DND-41 (cell line): ENCODE data around the gene METTL6.
A peak's percentile ranks its signal among the peaks of the same experiment; 100 is the strongest.
"Not testable (repeated sequence)": the region's sequence is repeated elsewhere in the genome, so short reads cannot be mapped to it uniquely, and the experiment has no call there.

Experiments
- ATAC-seq: fragments of 200-7000 bp; cut with Tn5 transposase; 3 replicates; pipeline ENCODE4 v1.9.1; 2021; ENCODE audit warnings: low read depth; ENCODE audit not compliant: insufficient read depth
- DNase-seq: peaks from one replicate; pipeline ENCODE4 v3.0.0-alpha.2; 2020
- H2AFZ ChIP-seq: 2 replicates; pipeline ENCODE4 v1.6.0; 2012; ENCODE audit warnings: low read depth, low read length
- H3K27ac ChIP-seq: 2 replicates; pipeline ENCODE4 v1.5.1; 2012; ENCODE audit warnings: low read length, inconsistent platforms
- H3K27me3 ChIP-seq: fragments of 200-600 bp; sonication (generic); 2 replicates; pipeline ENCODE4 v1.6.0; 2012; ENCODE audit warnings: low read length, mild to moderate bottlenecking, inconsistent platforms; ENCODE audit not compliant: insufficient read depth, poor library complexity
- H3K36me3 ChIP-seq: 2 replicates; pipeline ENCODE4 v1.5.1; 2012; ENCODE audit warnings: low read length, inconsistent platforms; ENCODE audit not compliant: insufficient read depth
- H3K4me1 ChIP-seq: 2 replicates; pipeline ENCODE4 v1.5.1; 2012; ENCODE audit warnings: mild to moderate bottlenecking, low read length; ENCODE audit not compliant: insufficient read depth
- H3K4me2 ChIP-seq: 2 replicates; pipeline ENCODE4 v1.6.0; 2012; ENCODE audit warnings: mild to moderate bottlenecking, moderate library complexity, low read length, inconsistent platforms; ENCODE audit not compliant: insufficient read depth
- H3K4me3 ChIP-seq, 2 experiments: fragments of 200-600 bp in 1 of 2; shearing (Covaris generic) in 1 of 2; 2 replicates each; pipeline ENCODE4 v1.5.1; 2012 to 2016; ENCODE audit warnings: inconsistent platforms in 2 of 2, low read length in 2 of 2, mild to moderate bottlenecking in 2 of 2, low read depth in 1 of 2, moderate library complexity in 1 of 2
- H3K79me2 ChIP-seq: 2 replicates; pipeline ENCODE4 v1.6.0; 2012; ENCODE audit warnings: low read length, inconsistent platforms; ENCODE audit not compliant: insufficient read depth
- H3K9ac ChIP-seq: 2 replicates; pipeline ENCODE4 v1.6.0; 2012; ENCODE audit warnings: low read depth, mild to moderate bottlenecking, inconsistent platforms, low read length, moderate library complexity
- H3K9me3 ChIP-seq: 2 replicates; pipeline ENCODE4 v1.5.1; 2012; ENCODE audit warnings: low read length, moderate library complexity, mild to moderate bottlenecking, inconsistent platforms; ENCODE audit not compliant: insufficient read depth, severe bottlenecking
- H4K20me1 ChIP-seq: 2 replicates; pipeline ENCODE4 v1.6.0; 2012; ENCODE audit warnings: low read length; ENCODE audit not compliant: insufficient read depth
- CTCF ChIP-seq: IDR thresholded peaks from 2 replicates; pipeline ENCODE4 v1.5.1; 2012; ENCODE audit warnings: borderline replicate concordance, low read length, moderate library complexity, mild to moderate bottlenecking; ENCODE audit not compliant: poor library complexity, severe bottlenecking; ENCODE audit errors: extremely low read depth
- EZH2 ChIP-seq: IDR thresholded peaks from 3 replicates; pipeline ENCODE4 v1.6.1; 2012; ENCODE audit warnings: borderline replicate concordance, low read depth, mild to moderate bottlenecking, moderate library complexity, low read length, inconsistent platforms; ENCODE audit not compliant: severe bottlenecking

The METTL6 gene

DNA sequence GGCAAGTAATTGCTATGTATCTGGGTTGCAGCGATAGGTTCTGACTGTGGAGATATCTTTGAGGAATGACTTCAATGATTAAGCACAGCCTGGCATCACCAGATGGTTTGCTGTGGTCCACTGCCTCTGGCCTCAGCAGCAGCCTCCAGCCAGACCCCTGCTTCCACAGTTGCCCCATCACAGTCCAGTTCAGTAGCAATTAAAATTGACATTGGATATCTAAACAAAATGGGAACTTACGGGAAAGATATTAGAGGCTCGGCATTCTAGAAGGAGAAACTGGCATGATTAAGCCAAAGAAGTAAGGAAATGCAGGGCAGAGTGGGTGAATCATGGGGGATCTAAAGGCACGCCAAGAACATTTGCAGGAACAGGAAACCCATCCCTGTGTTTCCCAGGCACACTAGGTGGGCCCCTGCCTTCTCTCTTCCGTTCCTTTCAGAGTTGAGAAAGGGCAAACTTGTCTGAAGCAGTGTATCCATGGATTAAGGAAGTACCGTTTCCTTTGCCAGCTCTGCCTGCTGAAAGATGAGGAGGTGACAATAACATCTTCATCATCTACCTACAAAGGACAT, 58.7 kb downstream of the METTL6 start:
- H3K4me2 ChIP-seq: no peak overlapping the region
- H3K4me1 ChIP-seq: no peaks in the 10 kb centered on the region
- H3K9ac ChIP-seq: no peak overlapping the region
- no peaks in the 10 kb centered on the region for H3K27me3 ChIP-seq
- H3K27ac ChIP-seq: no peak overlapping the region
- no peak overlapping the region for H2AFZ ChIP-seq
- TF ChIP-seq EZH2 (no peak), CTCF (no peak)
- ATAC-seq (no peak), DNase-seq (no peak)
- no peaks in the 10 kb centered on the region for H3K79me2 ChIP-seq
- no peaks in the 10 kb centered on the region for H3K36me3 ChIP-seq
- H3K4me3 ChIP-seq: no peak overlapping the region
- no peaks in the 10 kb centered on the region for H4K20me1 ChIP-seq
- peaks cover 2% of the 10 kb centered on the region for H3K9me3 ChIP-seq

GRCh38 chr3:15367059-15367458, 60.3 kb downstream of the METTL6 start:
- no peaks in the 10 kb centered on the region for H3K4me1 ChIP-seq
- no peak for TF ChIP-seq CTCF
- no peak for TF ChIP-seq EZH2
- no peaks in the 10 kb centered on the region for H3K36me3 ChIP-seq
- DNase-seq (no peak), ATAC-seq (no peak)
- H3K79me2 ChIP-seq: no peaks in the 10 kb centered on the region
- H4K20me1 ChIP-seq: no peaks in the 10 kb centered on the region
- no peak overlapping the region for H3K4me3 ChIP-seq
- H3K27me3 ChIP-seq: no peaks in the 10 kb centered on the region
- no peak overlapping the region for H3K27ac ChIP-seq
- no peak overlapping the region for H2AFZ ChIP-seq
- H3K4me2 ChIP-seq: no peak overlapping the region
- H3K9ac ChIP-seq: no peak overlapping the region
- H3K9me3 ChIP-seq: peaks cover 2% of the 10 kb centered on the region

GRCh38 chr3:15364078-15364477, 63.3 kb downstream of the METTL6 start:
- H3K9ac ChIP-seq, H3K36me3 ChIP-seq, H2AFZ ChIP-seq, H3K4me1 ChIP-seq, H3K79me2 ChIP-seq, H3K27ac ChIP-seq, H4K20me1 ChIP-seq, H3K27me3 ChIP-seq, H3K9me3 ChIP-seq, DNase-seq, ATAC-seq, H3K4me2 ChIP-seq, H3K4me3 ChIP-seq: not testable (repeated sequence)

GRCh38 chr3:15361494-15362214, 65.7 kb downstream of the METTL6 start:
- H3K9ac ChIP-seq: no peak overlapping the region
- H3K9me3 ChIP-seq: peaks cover 2% of the 10 kb centered on the region
- H3K36me3 ChIP-seq: no peaks in the 10 kb centered on the region
- no peak overlapping the region for H3K27ac ChIP-seq
- TF ChIP-seq EZH2: no peak
- TF ChIP-seq CTCF: no peak
- no peaks in the 10 kb centered on the region for H3K79me2 ChIP-seq
- no peaks in the 10 kb centered on the region for H4K20me1 ChIP-seq
- H3K27me3 ChIP-seq: no peaks in the 10 kb centered on the region
- H3K4me1 ChIP-seq: 0 out of 2 replicates have a peak, but pooled peaks cover under 1% of the 10 kb centered on the region
- ATAC-seq (peak; percentile 39; the same call in 1 of the 3 replicates), DNase-seq (no peak)
- no peak overlapping the region for H3K4me3 ChIP-seq
- no peak overlapping the region for H3K4me2 ChIP-seq
- H2AFZ ChIP-seq: no peak overlapping the region
